ENCODE data around the gene SLC18A3.

DNA sequence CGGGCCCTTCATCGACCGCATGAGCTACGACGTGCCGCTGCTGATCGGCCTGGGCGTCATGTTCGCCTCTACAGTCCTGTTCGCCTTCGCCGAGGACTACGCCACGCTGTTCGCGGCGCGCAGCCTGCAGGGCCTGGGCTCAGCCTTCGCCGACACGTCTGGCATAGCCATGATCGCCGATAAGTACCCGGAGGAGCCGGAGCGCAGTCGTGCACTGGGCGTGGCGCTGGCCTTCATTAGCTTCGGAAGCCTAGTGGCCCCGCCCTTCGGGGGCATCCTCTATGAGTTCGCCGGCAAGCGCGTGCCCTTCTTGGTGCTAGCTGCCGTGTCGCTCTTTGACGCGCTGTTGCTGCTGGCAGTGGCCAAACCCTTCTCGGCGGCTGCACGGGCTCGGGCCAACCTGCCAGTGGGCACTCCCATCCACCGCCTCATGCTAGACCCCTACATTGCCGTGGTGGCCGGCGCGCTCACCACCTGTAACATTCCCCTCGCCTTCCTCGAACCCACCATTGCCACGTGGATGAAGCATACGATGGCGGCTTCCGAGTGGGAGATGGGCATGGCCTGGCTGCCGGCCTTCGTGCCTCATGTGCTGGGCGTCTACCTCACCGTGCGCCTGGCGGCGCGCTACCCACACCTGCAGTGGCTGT, 1.2 kb downstream of the SLC18A3 start:
- no peak for TF ChIP-seq POLR2A (IDR thresholded peaks at IDR 0.05)
- TF ChIP-seq, protein P1, sequence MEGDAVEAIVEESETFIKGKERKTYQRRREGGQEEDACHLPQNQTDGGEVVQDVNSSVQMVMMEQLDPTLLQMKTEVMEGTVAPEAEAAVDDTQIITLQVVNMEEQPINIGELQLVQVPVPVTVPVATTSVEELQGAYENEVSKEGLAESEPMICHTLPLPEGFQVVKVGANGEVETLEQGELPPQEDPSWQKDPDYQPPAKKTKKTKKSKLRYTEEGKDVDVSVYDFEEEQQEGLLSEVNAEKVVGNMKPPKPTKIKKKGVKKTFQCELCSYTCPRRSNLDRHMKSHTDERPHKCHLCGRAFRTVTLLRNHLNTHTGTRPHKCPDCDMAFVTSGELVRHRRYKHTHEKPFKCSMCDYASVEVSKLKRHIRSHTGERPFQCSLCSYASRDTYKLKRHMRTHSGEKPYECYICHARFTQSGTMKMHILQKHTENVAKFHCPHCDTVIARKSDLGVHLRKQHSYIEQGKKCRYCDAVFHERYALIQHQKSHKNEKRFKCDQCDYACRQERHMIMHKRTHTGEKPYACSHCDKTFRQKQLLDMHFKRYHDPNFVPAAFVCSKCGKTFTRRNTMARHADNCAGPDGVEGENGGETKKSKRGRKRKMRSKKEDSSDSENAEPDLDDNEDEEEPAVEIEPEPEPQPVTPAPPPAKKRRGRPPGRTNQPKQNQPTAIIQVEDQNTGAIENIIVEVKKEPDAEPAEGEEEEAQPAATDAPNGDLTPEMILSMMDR (IDR thresholded peaks at IDR 0.05) = no peak

All from transverse colon (tissue), 3 donors.